RPMI7951 (cell line): ENCODE measurements around the gene MSLN. TPM values are rescaled to one million over a fixed set of nuclear protein-coding genes. Genes with fewer than 3 reads are reported as not detected.

Experiments used
- DNase-seq: peaks from one replicate; pipeline ENCODE4 v3.0.0-alpha.2; 2012; ENCODE audit warnings: low read depth
- total RNA-seq: library from RNA; depleted of rRNA; stranded (reverse); fragments of >200 nt; shearing (Covaris generic); gene quantifications from 2 replicates; pipeline ENCODE4 v1.2.3, GENCODE V29; 2014; rRNA removed

The MSLN gene
- 0.10 TPM in 1 of 2 replicates, not detected in the other for total RNA-seq

- no peak for DNase-seq
Measured at GRCh38 chr16:760545-761343, at the start of gene MSLN. Gene MSLN (plus strand): TSS chr16:760734. CDS start chr16:762681, 1,947 bp downstream.

- DNase-seq: no peak
Measured at GRCh38 chr16:711084-711483, 49.5 kb upstream of the MSLN start.

GRCh38 chr16:711548-712320 is 48.8 kb upstream of the MSLN start:
- DNase-seq: peak; percentile 61

- peak; percentile 92 for DNase-seq
Measured at GRCh38 chr16:712740-713250, 47.7 kb upstream of the MSLN start.

GRCh38 chr16:714079-714478 is 46.5 kb upstream of the MSLN start:
- DNase-seq: peak; percentile 72

- DNase-seq: peak; percentile 80
Measured at GRCh38 chr16:714558-715476, 45.7 kb upstream of the MSLN start, which contains the start of gene METRN. Gene METRN (plus strand): TSS chr16:715118. CDS start chr16:715290, 172 bp downstream.

- DNase-seq: no peak
Measured at GRCh38 chr16:715477-716199, 44.9 kb upstream of the MSLN start.

- DNase-seq: peak; percentile 70
Measured at GRCh38 chr16:716200-716568, 44.4 kb upstream of the MSLN start.

GRCh38 chr16:716768-717325 is 43.7 kb upstream of the MSLN start:
- no peak for DNase-seq

GRCh38 chr16:717450-718245 is 42.9 kb upstream of the MSLN start:
- no peak for DNase-seq

GRCh38 chr16:718389-718788 is 42.1 kb upstream of the MSLN start:
- DNase-seq: no peak

GRCh38 chr16:718922-719321 is 41.6 kb upstream of the MSLN start:
- DNase-seq: no peak

- DNase-seq: no peak
Measured at GRCh38 chr16:719815-720446, 40.6 kb upstream of the MSLN start.

GRCh38 chr16:720447-720989 is 40.0 kb upstream of the MSLN start:
- peak; percentile 71 for DNase-seq

GRCh38 chr16:720990-721764 is 39.4 kb upstream of the MSLN start, which contains the start of gene ANTKMT:
Gene ANTKMT (plus strand): TSS chr16:721146. CDS start chr16:721275, 129 bp downstream.
- peak; percentile 67 for DNase-seq

GRCh38 chr16:721765-722540 is 38.6 kb upstream of the MSLN start:
- DNase-seq: no peak
